ENCODE results near the gene RYR2.

DNA sequence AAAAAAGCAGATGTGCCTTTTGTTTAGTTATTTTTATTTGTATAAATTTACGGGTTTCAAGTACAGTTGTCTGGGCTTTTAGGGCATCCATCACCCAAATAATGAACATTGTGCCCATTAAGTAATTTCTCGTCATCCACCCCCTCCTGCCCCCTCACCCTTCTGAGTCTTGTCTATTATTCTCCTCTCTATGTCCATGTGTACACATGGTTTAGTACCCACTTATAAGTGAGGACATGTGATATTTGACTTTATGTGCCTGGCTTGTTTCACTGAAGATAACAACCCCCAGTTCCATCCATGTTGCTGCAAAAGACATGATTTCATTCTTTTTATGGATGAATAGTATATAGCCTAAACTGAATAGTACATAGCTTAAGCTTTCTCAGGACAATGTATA is 659.5 kb downstream of the RYR2 start:
- TF ChIP-seq, protein P1, sequence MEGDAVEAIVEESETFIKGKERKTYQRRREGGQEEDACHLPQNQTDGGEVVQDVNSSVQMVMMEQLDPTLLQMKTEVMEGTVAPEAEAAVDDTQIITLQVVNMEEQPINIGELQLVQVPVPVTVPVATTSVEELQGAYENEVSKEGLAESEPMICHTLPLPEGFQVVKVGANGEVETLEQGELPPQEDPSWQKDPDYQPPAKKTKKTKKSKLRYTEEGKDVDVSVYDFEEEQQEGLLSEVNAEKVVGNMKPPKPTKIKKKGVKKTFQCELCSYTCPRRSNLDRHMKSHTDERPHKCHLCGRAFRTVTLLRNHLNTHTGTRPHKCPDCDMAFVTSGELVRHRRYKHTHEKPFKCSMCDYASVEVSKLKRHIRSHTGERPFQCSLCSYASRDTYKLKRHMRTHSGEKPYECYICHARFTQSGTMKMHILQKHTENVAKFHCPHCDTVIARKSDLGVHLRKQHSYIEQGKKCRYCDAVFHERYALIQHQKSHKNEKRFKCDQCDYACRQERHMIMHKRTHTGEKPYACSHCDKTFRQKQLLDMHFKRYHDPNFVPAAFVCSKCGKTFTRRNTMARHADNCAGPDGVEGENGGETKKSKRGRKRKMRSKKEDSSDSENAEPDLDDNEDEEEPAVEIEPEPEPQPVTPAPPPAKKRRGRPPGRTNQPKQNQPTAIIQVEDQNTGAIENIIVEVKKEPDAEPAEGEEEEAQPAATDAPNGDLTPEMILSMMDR (IDR thresholded peaks at IDR 0.05) = no peak
- TF ChIP-seq POLR2A (IDR thresholded peaks at IDR 0.05) = no peak
